Panc1 (cell line): ENCODE data around the gene EPX.

Source experiments
- POLR2AphosphoS5 ChIP-seq: IDR thresholded peaks from 2 replicates; pipeline ENCODE4 v1.6.1; 2012; ENCODE audit warnings: mild to moderate bottlenecking, low read depth, low read length, moderate library complexity
- REST ChIP-seq, 2 experiments: IDR thresholded peaks; 2 replicates each; pipeline ENCODE4 v1.6.1; 2011 to 2012; ENCODE audit warnings: low read depth in 2 of 2, control low read depth in 1 of 2, low read length in 1 of 2, mild to moderate bottlenecking in 1 of 2, moderate library complexity in 1 of 2; ENCODE audit not compliant: insufficient read depth in 1 of 2
- SIN3A ChIP-seq: IDR thresholded peaks from 2 replicates; pipeline ENCODE4 v1.6.1; 2012; ENCODE audit warnings: low read depth, mild to moderate bottlenecking, low read length, moderate library complexity, borderline replicate concordance; ENCODE audit not compliant: insufficient read depth
- TCF7L2 ChIP-seq: IDR thresholded peaks from 2 replicates; pipeline ENCODE4 v1.6.1; 2011; ENCODE audit warnings: mild to moderate bottlenecking, low read depth, low read length, inconsistent platforms
- TF ChIP-seq, protein P1 (sequence below): fragments of 450-650 bp; IDR thresholded peaks from 2 replicates; pipeline ENCODE4 v1.5.1; 2017; ENCODE audit warnings: mild to moderate bottlenecking

GRCh38 chr17:58186591-58186990 is 5.9 kb upstream of the EPX start:
- TF ChIP-seq POLR2AphosphoS5, result no peak
- no peak for TF ChIP-seq SIN3A
- TF ChIP-seq, protein P1, sequence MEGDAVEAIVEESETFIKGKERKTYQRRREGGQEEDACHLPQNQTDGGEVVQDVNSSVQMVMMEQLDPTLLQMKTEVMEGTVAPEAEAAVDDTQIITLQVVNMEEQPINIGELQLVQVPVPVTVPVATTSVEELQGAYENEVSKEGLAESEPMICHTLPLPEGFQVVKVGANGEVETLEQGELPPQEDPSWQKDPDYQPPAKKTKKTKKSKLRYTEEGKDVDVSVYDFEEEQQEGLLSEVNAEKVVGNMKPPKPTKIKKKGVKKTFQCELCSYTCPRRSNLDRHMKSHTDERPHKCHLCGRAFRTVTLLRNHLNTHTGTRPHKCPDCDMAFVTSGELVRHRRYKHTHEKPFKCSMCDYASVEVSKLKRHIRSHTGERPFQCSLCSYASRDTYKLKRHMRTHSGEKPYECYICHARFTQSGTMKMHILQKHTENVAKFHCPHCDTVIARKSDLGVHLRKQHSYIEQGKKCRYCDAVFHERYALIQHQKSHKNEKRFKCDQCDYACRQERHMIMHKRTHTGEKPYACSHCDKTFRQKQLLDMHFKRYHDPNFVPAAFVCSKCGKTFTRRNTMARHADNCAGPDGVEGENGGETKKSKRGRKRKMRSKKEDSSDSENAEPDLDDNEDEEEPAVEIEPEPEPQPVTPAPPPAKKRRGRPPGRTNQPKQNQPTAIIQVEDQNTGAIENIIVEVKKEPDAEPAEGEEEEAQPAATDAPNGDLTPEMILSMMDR, result no peak
- no peak for TF ChIP-seq REST (IDR thresholded peaks at IDR 0.05; ENCODE audit: insufficient read depth in 1 of 2, low read depth in 2 of 2, low read length in 1 of 2)
- TF ChIP-seq TCF7L2, result no peak
